NT2/D1 (cell line): ENCODE data around the gene CCDC154.

Source experiments
- DNase-seq: peaks from one replicate; pipeline ENCODE4 v3.0.0-alpha.2; 2011; ENCODE audit warnings: low read depth, low spot score
- H3K27me3 ChIP-seq: 2 replicates; pipeline ENCODE4 v1.6.0; 2011; ENCODE audit warnings: mild to moderate bottlenecking; ENCODE audit not compliant: insufficient read length, insufficient read depth
- H3K36me3 ChIP-seq: 2 replicates; pipeline ENCODE4 v1.6.1; 2011; ENCODE audit warnings: mild to moderate bottlenecking, low read length, mixed read lengths; ENCODE audit not compliant: insufficient read depth, insufficient read length
- H3K4me1 ChIP-seq: 2 replicates; pipeline ENCODE4 v1.5.1; 2011; ENCODE audit not compliant: insufficient read depth, insufficient read length
- H3K4me3 ChIP-seq: 2 replicates; pipeline ENCODE4 v1.5.1; 2011; ENCODE audit warnings: low read depth; ENCODE audit not compliant: insufficient read length
- H3K9ac ChIP-seq: 2 replicates; pipeline ENCODE4 v1.6.0; 2011; ENCODE audit warnings: low read depth; ENCODE audit not compliant: insufficient read length
- H3K9me3 ChIP-seq: 2 replicates; pipeline ENCODE4 v1.5.1; 2011; ENCODE audit warnings: mild to moderate bottlenecking, low read length; ENCODE audit not compliant: insufficient read depth
- SUZ12 ChIP-seq: IDR thresholded peaks from 2 replicates; pipeline ENCODE4 v1.6.1; 2011; ENCODE audit not compliant: insufficient read length, insufficient read depth; ENCODE audit errors: extremely low read depth
- YY1 ChIP-seq: IDR thresholded peaks from 2 replicates; pipeline ENCODE4 v1.6.1; 2011; ENCODE audit not compliant: insufficient read length, insufficient read depth
- ZNF274 ChIP-seq: IDR thresholded peaks from 2 replicates; pipeline ENCODE4 v1.6.1; 2011; ENCODE audit warnings: mild to moderate bottlenecking, low read depth, low read length

Gene CCDC154

DNA sequence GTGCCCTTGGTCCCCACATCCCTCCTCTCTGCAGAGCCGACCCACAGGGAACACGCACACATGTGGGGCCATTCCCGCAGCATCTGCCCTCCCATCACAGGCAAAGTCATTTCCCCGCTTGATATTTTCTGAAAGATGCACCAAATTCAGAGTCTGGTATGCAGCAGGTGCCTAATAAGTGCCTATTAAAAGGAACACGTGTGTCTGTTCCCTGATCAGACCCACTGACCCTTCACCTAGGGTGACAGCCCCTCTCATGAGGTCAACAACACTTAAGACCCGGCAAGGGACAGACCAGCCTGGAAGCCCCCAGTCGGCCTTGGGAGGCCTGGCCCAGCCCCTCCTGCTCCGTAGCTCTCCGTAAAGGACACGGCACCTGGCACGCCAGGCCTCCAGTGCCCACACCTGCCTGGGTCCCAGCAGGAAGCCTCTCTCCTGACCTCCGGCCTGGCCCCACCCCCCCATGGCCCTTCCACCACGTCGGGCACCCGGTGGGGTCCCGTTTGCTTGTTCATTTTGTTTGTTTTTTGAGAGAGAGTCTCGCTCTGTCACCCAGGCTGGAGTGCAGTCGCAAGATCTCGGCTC is 49.9 kb downstream of the CCDC154 start:
- peaks cover 22% of the 10 kb centered on the region for H3K36me3 ChIP-seq
- no peak overlapping the region for H3K9ac ChIP-seq
- no peak for DNase-seq
- no peaks in the 10 kb centered on the region for H3K4me1 ChIP-seq
- TF ChIP-seq ZNF274, result no peak
- no peak for TF ChIP-seq SUZ12
- no peak for TF ChIP-seq YY1
- H3K4me3 ChIP-seq, result no peak overlapping the region
- H3K27me3 ChIP-seq, result no peaks in the 10 kb centered on the region
- H3K9me3 ChIP-seq, result no peaks in the 10 kb centered on the region

DNA sequence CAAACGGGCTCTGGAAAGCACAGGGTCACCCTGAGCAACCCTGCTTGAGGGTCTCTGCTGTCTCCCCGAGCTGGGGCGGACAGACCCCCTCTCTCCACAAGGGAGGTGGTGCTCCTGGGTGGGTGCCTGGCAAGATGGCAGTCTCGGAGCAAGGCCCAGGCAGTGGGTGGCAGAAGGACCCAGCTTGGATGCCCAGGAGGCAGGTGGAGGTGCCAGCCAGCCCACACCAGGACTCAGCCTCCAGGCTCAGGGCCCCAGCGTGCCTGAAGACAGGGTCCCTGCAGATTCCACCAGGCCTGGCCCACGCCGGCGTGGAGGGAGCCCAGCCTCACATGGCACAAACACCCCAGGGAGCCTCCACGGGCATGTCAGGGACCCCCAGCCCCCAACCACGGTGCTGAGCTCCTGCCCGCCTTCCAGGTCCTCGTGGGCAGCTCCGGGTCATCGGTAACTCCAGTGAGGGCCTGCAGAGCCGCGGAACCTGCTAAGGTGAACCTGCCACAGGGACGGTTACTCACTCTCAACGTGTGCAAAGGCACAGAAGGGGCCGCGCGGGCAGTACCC is 50.7 kb downstream of the CCDC154 start:
- H3K4me1 ChIP-seq, result no peaks in the 10 kb centered on the region
- no peak for DNase-seq
- TF ChIP-seq ZNF274, result no peak
- no peak for TF ChIP-seq YY1
- no peak for TF ChIP-seq SUZ12
- H3K36me3 ChIP-seq, result peaks cover 18% of the 10 kb centered on the region
- H3K4me3 ChIP-seq, result no peak overlapping the region
- no peak overlapping the region for H3K9ac ChIP-seq
- H3K9me3 ChIP-seq, result no peaks in the 10 kb centered on the region
- H3K27me3 ChIP-seq, result no peaks in the 10 kb centered on the region

DNA sequence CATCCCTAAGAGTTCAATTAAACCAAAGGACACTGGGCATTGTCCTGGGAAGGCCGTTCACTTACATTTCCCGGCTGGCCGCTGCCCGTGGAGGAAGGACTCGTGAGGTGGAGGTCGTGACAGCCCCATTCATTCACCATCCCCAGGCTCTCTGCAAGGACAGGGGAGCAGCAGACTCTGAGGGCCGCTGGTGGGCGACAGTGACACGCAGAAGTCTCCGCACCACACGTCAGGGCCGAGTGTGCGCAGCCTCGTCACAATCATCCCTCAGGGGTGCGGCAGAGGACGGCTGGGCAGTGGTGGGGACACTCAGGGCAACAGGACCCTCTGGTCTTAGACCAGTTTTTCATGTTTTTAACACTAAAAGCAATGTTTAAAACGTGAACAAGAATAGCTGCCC is 51.5 kb downstream of the CCDC154 start:
- peaks cover 18% of the 10 kb centered on the region for H3K36me3 ChIP-seq

DNA sequence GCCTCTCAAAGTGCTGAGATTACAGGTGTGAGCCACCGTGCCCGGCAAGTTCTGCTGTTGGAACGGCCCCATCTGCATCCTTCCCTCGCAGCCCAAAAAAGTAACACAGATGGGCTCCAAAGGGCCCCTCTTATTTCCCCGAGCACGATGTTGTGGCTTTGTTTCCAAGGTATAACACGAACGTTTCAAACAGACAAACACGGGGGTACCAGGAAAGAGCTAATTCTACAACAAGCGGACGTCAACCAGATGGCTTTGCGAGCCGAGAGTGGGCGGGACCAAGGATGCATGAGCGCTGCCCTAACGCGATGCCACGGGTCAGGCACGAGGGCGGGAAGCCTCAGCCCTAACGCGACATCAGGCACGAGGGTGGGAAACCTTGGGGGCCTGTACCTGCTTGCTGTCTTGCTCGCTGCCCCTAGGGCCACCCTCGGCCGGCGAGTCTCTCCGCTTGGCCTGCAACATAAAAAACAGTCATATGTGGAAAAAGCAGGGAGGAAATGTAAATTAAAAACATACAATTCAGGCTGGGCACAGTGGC is 54.0 kb downstream of the CCDC154 start:
- Histone ChIP-seq H3K9me3 (no peaks in the 10 kb centered on the region), H3K9ac (no peak overlapping the region), H3K4me3 (no peak overlapping the region), H3K4me1 (no peaks in the 10 kb centered on the region), H3K27me3 (no peaks in the 10 kb centered on the region), H3K36me3 (peaks cover 16% of the 10 kb centered on the region)
- DNase-seq, result no peak
- no peak for TF ChIP-seq SUZ12
- TF ChIP-seq ZNF274, result no peak
- TF ChIP-seq YY1, result no peak

More for the DNA sequence above, 51.5 kb downstream of the CCDC154 start:
- no peaks in the 10 kb centered on the region for H3K27me3 ChIP-seq
- no peak overlapping the region for H3K9ac ChIP-seq
- DNase-seq, result no peak
- no peak for TF ChIP-seq SUZ12
- no peaks in the 10 kb centered on the region for H3K4me1 ChIP-seq
- no peak overlapping the region for H3K4me3 ChIP-seq
- no peaks in the 10 kb centered on the region for H3K9me3 ChIP-seq

DNA sequence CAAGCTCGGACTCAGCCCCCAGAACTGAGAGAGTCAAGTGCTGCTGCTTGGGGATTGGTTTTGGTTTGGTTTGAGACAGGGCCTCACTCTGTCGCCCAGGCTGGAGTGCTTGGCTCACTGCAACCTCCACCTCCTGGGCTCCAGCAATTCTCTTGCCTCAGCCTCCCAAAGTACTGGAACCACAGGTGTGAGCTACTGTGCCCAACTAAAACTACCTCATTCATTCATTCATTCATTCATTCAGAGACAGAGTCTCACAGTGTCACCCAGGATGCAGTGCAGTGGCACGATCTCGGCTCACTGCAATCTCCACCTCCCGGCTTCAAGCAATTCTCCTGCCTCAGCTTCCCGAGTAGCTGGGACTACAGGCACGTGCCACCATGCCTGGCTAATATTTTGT is 54.6 kb downstream of the CCDC154 start:
- Histone ChIP-seq H3K4me1 (no peaks in the 10 kb centered on the region), H3K36me3 (peaks cover 21% of the 10 kb centered on the region), H3K27me3 (no peaks in the 10 kb centered on the region), H3K4me3 (no peak overlapping the region), H3K9ac (no peak overlapping the region), H3K9me3 (no peaks in the 10 kb centered on the region)
- TF ChIP-seq YY1 (no peak), ZNF274 (no peak), SUZ12 (no peak)
- DNase-seq, result no peak

DNA sequence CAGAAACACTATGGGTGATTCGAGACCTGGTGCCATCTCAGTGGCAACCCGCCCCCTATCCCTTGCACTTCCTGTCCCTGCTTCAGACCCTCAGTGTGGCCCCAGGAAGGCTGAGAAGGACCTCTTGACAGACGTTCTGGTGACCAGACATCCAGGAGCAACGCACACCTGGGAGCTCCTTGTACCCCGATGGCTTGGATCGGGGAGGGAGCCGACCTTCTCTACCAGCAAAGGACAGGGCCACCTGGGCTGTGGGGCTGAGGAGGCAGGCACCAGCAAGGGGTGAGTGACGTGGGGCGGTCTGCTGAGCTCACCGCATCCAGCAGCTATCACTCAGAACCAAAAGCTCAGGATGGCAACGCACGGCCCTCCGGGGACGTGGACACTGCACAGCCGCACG is 57.0 kb downstream of the CCDC154 start:
- Histone ChIP-seq H3K9ac (no peak overlapping the region), H3K27me3 (no peaks in the 10 kb centered on the region), H3K4me1 (no peaks in the 10 kb centered on the region), H3K9me3 (no peaks in the 10 kb centered on the region), H3K36me3 (peaks cover 21% of the 10 kb centered on the region), H3K4me3 (no peak overlapping the region)
- TF ChIP-seq SUZ12, result no peak
- TF ChIP-seq ZNF274, result no peak
- TF ChIP-seq YY1, result no peak
- no peak for DNase-seq

DNA sequence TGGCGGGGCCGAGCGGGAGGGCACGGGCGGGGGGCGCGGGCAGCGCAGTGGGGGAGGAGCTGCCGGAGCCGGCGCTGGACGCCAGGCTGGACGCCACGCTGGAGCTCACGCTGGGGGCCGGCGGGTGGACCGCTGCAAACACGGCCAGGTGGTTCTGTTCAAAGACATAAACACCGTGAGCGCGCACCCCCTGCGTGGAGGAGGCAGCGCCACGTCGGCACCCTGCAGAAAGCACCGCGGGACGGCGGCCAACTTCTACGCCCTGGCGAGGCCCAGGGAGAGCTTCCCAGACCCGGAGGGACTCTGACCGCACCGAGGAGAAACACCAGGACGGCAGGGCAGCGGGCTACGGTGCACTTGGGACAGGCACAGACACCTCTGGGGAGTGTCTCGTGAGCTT is 59.1 kb downstream of the CCDC154 start:
- H3K27me3 ChIP-seq, result no peaks in the 10 kb centered on the region
- no peak overlapping the region for H3K9ac ChIP-seq
- no peak for TF ChIP-seq SUZ12
- no peak for TF ChIP-seq ZNF274
- no peak for TF ChIP-seq YY1
- H3K4me1 ChIP-seq, result no peaks in the 10 kb centered on the region
- no peak overlapping the region for H3K4me3 ChIP-seq
- H3K9me3 ChIP-seq, result no peaks in the 10 kb centered on the region
- H3K36me3 ChIP-seq, result peaks cover 21% of the 10 kb centered on the region
- DNase-seq, result no peak
